MCF 10A (cell line): ENCODE results near the gene SIGLEC1. TPM values are rescaled to one million over a fixed set of nuclear protein-coding genes. Genes with fewer than 3 reads are reported as not detected.

Experiments used
- BruUV-seq: library from RNA; stranded (reverse); fragments of 400-500 nt; replicated peaks from 2 replicates; lab custom pipeline; 2021; lab: Mats Ljungman, UMichigan
- CTCF ChIA-PET: fragments of 300-600 bp; sonication (Branson Sonifier 250); formaldehyde crosslinking; extraction: SDS; loops from one replicate; lab custom pipeline; 2021; ENCODE audit warnings: antibody characterized with exemption, inconsistent platforms; lab: Yijun Ruan, JAX
- POLR2A ChIA-PET: fragments of 300-600, 350-650 bp; sonication (Branson Sonifier 250); formaldehyde crosslinking; extraction: SDS; loops from one replicate; lab custom pipeline; 2020; ENCODE audit warnings: antibody characterized with exemption, inconsistent platforms; lab: Yijun Ruan, JAX
- DNase-seq: peaks from one replicate; pipeline ENCODE4 v3.0.0-alpha.2; 2018; ENCODE audit not compliant: unreplicated experiment
- H3K27ac Mint-ChIP-seq: one replicate; pipeline ENCODE4 v1.8.0; 2022; ENCODE audit warnings: mild to moderate bottlenecking, low read depth, mixed read lengths; ENCODE audit not compliant: unreplicated experiment
- H3K27me3 Mint-ChIP-seq: one replicate; pipeline ENCODE4 v1.8.0; 2022; ENCODE audit warnings: mixed read lengths; ENCODE audit not compliant: insufficient read depth, unreplicated experiment
- H3K36me3 Mint-ChIP-seq: one replicate; pipeline ENCODE4 v1.8.0; 2022; ENCODE audit warnings: mild to moderate bottlenecking, moderate library complexity, mixed read lengths; ENCODE audit not compliant: insufficient read depth, unreplicated experiment
- H3K4me1 Mint-ChIP-seq: one replicate; pipeline ENCODE4 v1.8.0; 2022; ENCODE audit warnings: mixed read lengths; ENCODE audit not compliant: insufficient read depth, unreplicated experiment
- H3K4me3 Mint-ChIP-seq: one replicate; pipeline ENCODE4 v1.8.0; 2022; ENCODE audit warnings: mild to moderate bottlenecking, moderate library complexity, mixed read lengths; ENCODE audit not compliant: unreplicated experiment
- H3K9me3 Mint-ChIP-seq: one replicate; pipeline ENCODE4 v1.8.0; 2022; ENCODE audit warnings: mixed read lengths; ENCODE audit not compliant: unreplicated experiment
- intact Hi-C: fragments of 100-400 bp; cut with micrococcal nuclease; formaldehyde crosslinking; loops from 2 replicates; pipeline ENCODE4 v1.14.1; 2022
- total RNA-seq: library from RNA; stranded (reverse); gene quantifications from 2 replicates; pipeline ENCODE4 v1.2.3, GENCODE V29; 2022
- TF ChIP-seq, protein P1 (sequence below): fragments of 200-600 bp; IDR thresholded peaks from one replicate; pipeline ENCODE4 v1.8.0; 2022; ENCODE audit warnings: antibody characterized with exemption, mild to moderate bottlenecking; ENCODE audit not compliant: unreplicated experiment

SIGLEC1 gene
- total RNA-seq, 1 experiment from 2014 or later, result not detected

GRCh38 chr20:3706774-3707507 lies 5.5 kb downstream of the SIGLEC1 start:
- no TSS peak for BruUV-seq

DNA sequence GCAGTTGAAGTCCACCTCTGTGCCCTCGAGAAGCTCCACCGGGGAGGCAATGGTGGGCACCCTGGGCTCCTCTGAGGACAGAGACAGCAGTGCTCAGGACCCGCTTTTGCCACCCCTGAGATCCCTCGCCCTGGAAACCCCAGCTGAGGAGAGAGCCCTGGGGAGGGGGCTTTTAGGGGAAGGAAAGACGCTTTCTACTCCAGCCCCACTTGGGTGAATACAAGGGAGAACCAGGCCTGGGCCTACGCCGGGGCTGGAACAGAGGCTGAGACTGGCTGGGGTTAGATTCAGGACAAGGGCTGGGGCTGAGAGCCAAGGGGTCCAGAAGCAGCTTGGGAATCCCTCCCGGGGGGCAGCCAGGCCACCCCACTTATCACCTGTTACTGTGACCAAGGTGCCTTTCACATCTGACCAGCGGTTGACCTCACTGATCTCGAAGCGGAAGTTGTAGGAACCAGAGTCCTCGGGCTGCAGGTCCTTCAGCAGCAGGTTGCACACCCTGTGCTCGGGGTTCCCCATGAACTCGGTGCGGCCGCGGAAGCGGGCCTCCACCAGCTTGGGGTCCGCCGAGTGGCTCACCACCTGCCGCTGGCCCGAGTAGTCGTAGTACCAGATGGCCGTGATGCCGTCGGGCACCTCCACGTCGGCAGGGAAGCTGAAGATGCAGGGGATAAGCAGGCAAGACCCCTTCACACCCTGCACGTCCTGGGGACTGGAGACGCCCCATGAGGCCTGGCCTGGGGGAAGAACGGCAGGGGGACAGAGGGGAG lies 6.2 kb downstream of the SIGLEC1 start:
- Mint-ChIP-seq H3K4me3 (no peak overlapping the region), H3K36me3 (no peaks in the 10 kb centered on the region), H3K27me3 (no peaks in the 10 kb centered on the region), H3K4me1 (no peaks in the 10 kb centered on the region), H3K27ac (no peak overlapping the region), H3K9me3 (no peaks in the 10 kb centered on the region)
- BruUV-seq, result no TSS peak
- intact Hi-C loops, result no loop called here
- CTCF ChIA-PET, result interaction anchor here (1.5 to 6.3 kb wide), 3 partner anchors 9 to 47 kb away, joined by 4 to 154 read pairs (median 11); no protein-coding TSS in a partner anchor
- TF ChIP-seq, protein P1, sequence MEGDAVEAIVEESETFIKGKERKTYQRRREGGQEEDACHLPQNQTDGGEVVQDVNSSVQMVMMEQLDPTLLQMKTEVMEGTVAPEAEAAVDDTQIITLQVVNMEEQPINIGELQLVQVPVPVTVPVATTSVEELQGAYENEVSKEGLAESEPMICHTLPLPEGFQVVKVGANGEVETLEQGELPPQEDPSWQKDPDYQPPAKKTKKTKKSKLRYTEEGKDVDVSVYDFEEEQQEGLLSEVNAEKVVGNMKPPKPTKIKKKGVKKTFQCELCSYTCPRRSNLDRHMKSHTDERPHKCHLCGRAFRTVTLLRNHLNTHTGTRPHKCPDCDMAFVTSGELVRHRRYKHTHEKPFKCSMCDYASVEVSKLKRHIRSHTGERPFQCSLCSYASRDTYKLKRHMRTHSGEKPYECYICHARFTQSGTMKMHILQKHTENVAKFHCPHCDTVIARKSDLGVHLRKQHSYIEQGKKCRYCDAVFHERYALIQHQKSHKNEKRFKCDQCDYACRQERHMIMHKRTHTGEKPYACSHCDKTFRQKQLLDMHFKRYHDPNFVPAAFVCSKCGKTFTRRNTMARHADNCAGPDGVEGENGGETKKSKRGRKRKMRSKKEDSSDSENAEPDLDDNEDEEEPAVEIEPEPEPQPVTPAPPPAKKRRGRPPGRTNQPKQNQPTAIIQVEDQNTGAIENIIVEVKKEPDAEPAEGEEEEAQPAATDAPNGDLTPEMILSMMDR, result no peak
- no peak for DNase-seq
- POLR2A ChIA-PET, result interaction anchor here (0.7 to 1.7 kb wide), 2 partner anchors 21 kb away, joined by 4 to 5 read pairs; no protein-coding TSS in a partner anchor

More at GRCh38 chr20:3706774-3707507, 5.5 kb downstream of the SIGLEC1 start:
- CTCF ChIA-PET, result interaction anchor here (1.1 to 6.3 kb wide), 4 partner anchors 10 to 144 kb away, joined by 4 to 154 read pairs (median 8); no protein-coding TSS in a partner anchor
- POLR2A ChIA-PET, result interaction anchor here (1.1 to 1.7 kb wide), 2 partner anchors 22 to 41 kb away, joined by 3 to 5 read pairs; no protein-coding TSS in a partner anchor
- Mint-ChIP-seq H3K4me1 (no peaks in the 10 kb centered on the region), H3K36me3 (peaks cover 3% of the 10 kb centered on the region), H3K9me3 (no peaks in the 10 kb centered on the region), H3K27me3 (no peaks in the 10 kb centered on the region), H3K27ac (no peak overlapping the region), H3K4me3 (no peak overlapping the region)
- TF ChIP-seq, protein P1, result no peak
- intact Hi-C loops, result no loop called here
- peak; percentile 18 for DNase-seq

DNA sequence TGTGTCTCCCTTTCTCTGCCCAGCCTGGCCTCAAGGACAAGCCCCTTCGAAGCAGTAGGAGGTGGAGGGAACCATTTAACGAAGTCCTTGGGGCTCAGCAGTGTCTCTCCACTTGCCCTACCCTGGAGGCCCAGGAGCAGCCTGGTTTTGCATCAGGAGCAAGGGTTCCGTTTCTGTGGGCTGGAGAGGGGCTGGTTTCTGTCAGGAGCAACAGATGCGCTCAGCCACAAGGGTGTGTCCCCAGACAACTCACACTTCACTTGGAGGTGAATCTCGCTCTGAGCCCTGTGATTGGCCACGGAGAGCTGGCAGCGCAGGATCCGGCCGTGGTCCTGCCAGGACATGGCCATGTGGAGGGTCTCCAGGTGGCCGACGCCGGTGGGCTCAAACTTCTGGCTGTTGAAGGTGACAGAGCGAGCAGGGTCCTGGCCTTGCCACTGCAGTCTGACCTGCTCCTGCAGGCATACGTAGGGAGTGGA lies 6.9 kb downstream of the SIGLEC1 start:
- DNase-seq, result no peak
- H3K27ac Mint-ChIP-seq, result no peak overlapping the region
- TF ChIP-seq, protein P1, result no peak
- CTCF ChIA-PET, result interaction anchor here (0.7 to 6.3 kb wide), 2 partner anchors 28 to 298 kb away, joined by 5 to 154 read pairs; no protein-coding TSS in a partner anchor
- H3K36me3 Mint-ChIP-seq, result no peaks in the 10 kb centered on the region
- intact Hi-C loops, result no loop called here
- H3K4me1 Mint-ChIP-seq, result no peaks in the 10 kb centered on the region
- POLR2A ChIA-PET, result interaction anchor here (0.7 kb wide), 1 partner anchor 22 kb away, joined by 4 read pairs; no protein-coding TSS in a partner anchor
- no peak overlapping the region for H3K4me3 Mint-ChIP-seq
- no peaks in the 10 kb centered on the region for H3K9me3 Mint-ChIP-seq
- no peaks in the 10 kb centered on the region for H3K27me3 Mint-ChIP-seq
- no TSS peak for BruUV-seq
